HEK293T (cell line): ENCODE data around the gene PTCH2.

Experiments
- BHLHE40 ChIP-seq: fragments of 450-650 bp; IDR thresholded peaks from 2 replicates; pipeline ENCODE4 v1.6.1; 2016; ENCODE audit warnings: mild to moderate bottlenecking, moderate library complexity, borderline replicate concordance
- CTBP1 ChIP-seq: fragments of 450-650 bp; IDR thresholded peaks from 2 replicates; pipeline ENCODE4 v1.6.1; 2016; ENCODE audit warnings: borderline replicate concordance
- ELF4 ChIP-seq: fragments of 450-650 bp; IDR thresholded peaks from 2 replicates; pipeline ENCODE4 v1.6.1; 2017; ENCODE audit warnings: antibody characterized with exemption
- FOXK2 ChIP-seq: fragments of 450-650 bp; IDR thresholded peaks from 2 replicates; pipeline ENCODE4 v1.6.1; 2016; ENCODE audit warnings: mild to moderate bottlenecking
- FOXM1 ChIP-seq: fragments of 450-650 bp; IDR thresholded peaks from 2 replicates; pipeline ENCODE4 v1.6.1; 2017; ENCODE audit warnings: mild to moderate bottlenecking, borderline replicate concordance
- HDGF ChIP-seq: fragments of 450-650 bp; IDR thresholded peaks from 2 replicates; pipeline ENCODE4 v1.6.1; 2017; ENCODE audit warnings: antibody characterized with exemption, borderline replicate concordance
- NFRKB ChIP-seq: fragments of 450-650 bp; IDR thresholded peaks from 2 replicates; pipeline ENCODE4 v1.6.1; 2016; ENCODE audit warnings: mild to moderate bottlenecking, moderate library complexity
- PKNOX1 ChIP-seq: fragments of 450-650 bp; IDR thresholded peaks from 2 replicates; pipeline ENCODE4 v1.6.1; 2016
- SP1 ChIP-seq: fragments of 450-650 bp; IDR thresholded peaks from 2 replicates; pipeline ENCODE4 v1.6.1; 2017
- SUZ12 ChIP-seq: fragments of 450-650 bp; IDR thresholded peaks from 2 replicates; pipeline ENCODE4 v1.6.1; 2016; ENCODE audit warnings: mild to moderate bottlenecking
- ZNF384 ChIP-seq: fragments of 450-650 bp; IDR thresholded peaks from 2 replicates; pipeline ENCODE4 v1.6.1; 2016

- TF ChIP-seq HDGF = no peak
- TF ChIP-seq BHLHE40 = no peak
- no peak for TF ChIP-seq SP1
- TF ChIP-seq CTBP1 = no peak
- no peak for TF ChIP-seq FOXK2
- TF ChIP-seq ELF4 = no peak
- TF ChIP-seq SUZ12 = no peak
- no peak for TF ChIP-seq NFRKB
- TF ChIP-seq ZNF384 = no peak
- no peak for TF ChIP-seq PKNOX1
- TF ChIP-seq FOXM1 = no peak
Measured at GRCh38 chr1:44851308-44851707, 8.3 kb upstream of the PTCH2 start.
